Stomach (tissue), 9 donors: ENCODE results near the gene LRMDA. TPM values are rescaled to one million over a fixed set of nuclear protein-coding genes. Genes with fewer than 3 reads are reported as not detected.

Experiments used
- DNase-seq, 2 donors: peaks; one replicate each; pipeline versions ENCODE4 v3.0.0 to v3.0.0-alpha.2; 2013 to 2019
- H3K27ac ChIP-seq, 5 donors: fragments of 200-600 bp in 4 of 5; sonication (generic) in 4 of 5; one replicate each; pipeline ENCODE4 v1.5.1; 2013 to 2019; ENCODE audit warnings: mild to moderate bottlenecking in 1 of 5, moderate library complexity in 1 of 5
- H3K27me3 ChIP-seq, 3 donors: fragments of 200-600 bp; sonication (generic); one replicate each; pipeline ENCODE4 v1.5.1; 2017 to 2019; ENCODE audit warnings: mixed run types in 1 of 3
- H3K36me3 ChIP-seq, 4 donors: fragments of 200-600 bp; sonication (generic); 1 replicate in 3 of 4; 2 replicates in 1 of 4; pipeline ENCODE4 v1.5.1; 2016 to 2019
- H3K4me1 ChIP-seq, 4 donors: fragments of 200-600 bp; sonication (generic); one replicate each; pipeline ENCODE4 v1.5.1; 2016 to 2019
- H3K4me3 ChIP-seq, 4 donors: fragments of 200-600 bp; sonication (generic) in 3 of 4; one replicate each; pipeline ENCODE4 v1.5.1; 2016 to 2019; ENCODE audit warnings: mild to moderate bottlenecking in 1 of 4
- H3K9me3 ChIP-seq, 4 donors: fragments of 200-600 bp; sonication (generic); one replicate each; pipeline ENCODE4 v1.5.1; 2016 to 2019
- CTCF ChIP-seq, 7 experiments: fragments of 450-650 bp in 4 of 7; fragments of 200-600 bp in 3 of 7; sonication (generic) in 3 of 7; IDR thresholded peaks; one replicate each; pipeline ENCODE4 v1.5.1; 2016 to 2019; ENCODE audit warnings: antibody characterized with exemption in 7 of 7, control low read depth in 2 of 7, mild to moderate bottlenecking in 1 of 7
- EP300 ChIP-seq: sonication (generic); formaldehyde crosslinking; IDR thresholded peaks from one replicate; pipeline ENCODE4 v1.6.1; 2017; ENCODE audit warnings: antibody characterized with exemption
- POLR2A ChIP-seq, 4 donors: fragments of 450-650 bp; IDR thresholded peaks; one replicate each; pipeline ENCODE4 v1.6.1; 2016; ENCODE audit warnings: antibody characterized with exemption in 4 of 4, control low read depth in 2 of 4, mild to moderate bottlenecking in 1 of 4, moderate library complexity in 1 of 4
- POLR2AphosphoS5 ChIP-seq, 3 donors: sonication (generic); formaldehyde crosslinking; IDR thresholded peaks; one replicate each; pipeline ENCODE4 v1.6.1; 2016; ENCODE audit warnings: antibody characterized with exemption in 3 of 3
- WGBS, 5 donors: extraction: QIAGEN DNeasy Blood & Tissue Kit in 3 of 5; methylation state at CpG; one replicate each; pipeline versions ENCODE4 v1.1.5 to v1.1.7; 2013 to 2018; 5-methylcytosine and 5-hydroxymethylcytosine counted together
- intact Hi-C: fragments of 100-400 bp; cut with DNase I; formaldehyde crosslinking; loops from one replicate; pipeline ENCODE4 v1.15.1; 2023; ENCODE audit warnings: low total_unique reads
- polyA plus RNA-seq, 3 donors: library from polyadenylated mRNA; stranded (reverse); fragments of 200-250 nt; gene quantifications; one replicate each; pipeline ENCODE4 v1.2.3, GENCODE V29; 2013
- total RNA-seq, 5 donors: library from RNA; depleted of rRNA; stranded (reverse); fragments of >200 nt; gene quantifications; one replicate each; pipeline versions ENCODE4 v1.1.0 to v1.2.3, GENCODE V29; 2014 to 2016
- donor health status: healthy with polysubstance abuse.
- donor health status: Bipolar disorder and iron deficiency.
- donor health status: healthy.

The LRMDA gene
- total and polyA plus RNA-seq, 8 donors, result 1.3 to 30.2 (median 13.6) TPM; not detected in 1

GRCh38 chr10:76555067-76555670 lies 1123.7 kb downstream of the LRMDA start:
- TF ChIP-seq CTCF (IDR thresholded peaks at IDR 0.05) (no peak), POLR2A (IDR thresholded peaks at IDR 0.05) (no peak), EP300 (no peak), POLR2AphosphoS5 (IDR thresholded peaks at IDR 0.05) (no peak)
- 48 to 71% (median 55%) methylated on average over 2 of the region's 2 CpGs for WGBS, 5 donors
- Histone ChIP-seq H3K4me1 (peaks cover 15 to 44% (median 18%) of the 10 kb centered on the region in 4 donors), H3K9me3 (no peaks in the 10 kb centered on the region), H3K27ac (no peak overlapping the region), H3K27me3 (no peaks in the 10 kb centered on the region), H3K4me3 (no peak overlapping the region), H3K36me3 (no peaks in the 10 kb centered on the region)
- intact Hi-C loops, result no loop called here
- no peak for DNase-seq

- intact Hi-C loops, result no loop called here
- Histone ChIP-seq H3K4me1 (peaks cover 15 to 33% (median 18%) of the 10 kb centered on the region in 4 donors), H3K4me3 (no peak overlapping the region), H3K27ac (no peak overlapping the region), H3K27me3 (no peaks in the 10 kb centered on the region), H3K36me3 (no peaks in the 10 kb centered on the region), H3K9me3 (no peaks in the 10 kb centered on the region)
- no peak for TF ChIP-seq CTCF (IDR thresholded peaks at IDR 0.05)
- TF ChIP-seq POLR2A (IDR thresholded peaks at IDR 0.05), result no peak
- no peak for TF ChIP-seq POLR2AphosphoS5 (IDR thresholded peaks at IDR 0.05)
- TF ChIP-seq EP300, result no peak
- no peak for DNase-seq
- 83 to 94% (median 91%) methylated on average over 4 of the region's 4 CpGs for WGBS, 5 donors
These were observed 1125.9 kb downstream of the LRMDA start for GRCh38 chr10:76557366-76557765.

DNA sequence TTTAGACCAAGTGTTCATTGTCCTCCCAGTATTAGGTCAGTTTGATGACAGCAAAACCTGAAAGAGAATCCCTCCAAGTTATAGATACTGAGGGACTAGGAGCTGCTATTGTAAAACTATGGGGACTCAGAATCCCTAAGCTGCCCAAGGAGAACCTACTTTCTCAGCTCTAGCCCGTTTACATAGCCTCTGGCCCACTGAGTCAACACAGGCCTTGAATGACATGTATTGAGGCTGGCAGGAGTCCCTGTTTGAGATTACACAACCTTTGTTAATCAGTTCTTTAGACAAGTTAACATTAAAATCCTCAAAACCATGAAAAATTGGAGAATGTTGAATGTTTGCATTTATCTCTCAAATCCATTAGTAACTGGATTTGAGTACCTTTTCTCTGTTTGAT lies 1127.2 kb downstream of the LRMDA start:
- intact Hi-C loops, result no loop called here
- WGBS, 5 donors, result 13 to 42% (median 16%) methylated on average over 1 of the region's 1 CpG
- Histone ChIP-seq H3K36me3 (no peaks in the 10 kb centered on the region), H3K27me3 (no peaks in the 10 kb centered on the region), H3K27ac (peak overlapping the region in 4 of 5 donors; percentile 0 to 71 (median 34)), H3K4me3 (no peak overlapping the region), H3K4me1 (peaks cover 15 to 31% (median 18%) of the 10 kb centered on the region in 4 donors), H3K9me3 (no peaks in the 10 kb centered on the region)
- DNase-seq, result peak; percentile 62 to 64
- no peak for TF ChIP-seq CTCF (IDR thresholded peaks at IDR 0.05)
- no peak for TF ChIP-seq EP300
- TF ChIP-seq POLR2A (IDR thresholded peaks at IDR 0.05), result no peak
- TF ChIP-seq POLR2AphosphoS5 (IDR thresholded peaks at IDR 0.05), result no peak

GRCh38 chr10:76558996-76559891 lies 1127.8 kb downstream of the LRMDA start:
- Histone ChIP-seq H3K4me1 (peaks cover 15 to 31% (median 18%) of the 10 kb centered on the region in 4 donors), H3K27me3 (no peaks in the 10 kb centered on the region), H3K9me3 (no peaks in the 10 kb centered on the region), H3K4me3 (no peak overlapping the region), H3K27ac (peak overlapping the region in 3 of 5 donors; percentile 36 to 71 (median 43)), H3K36me3 (no peaks in the 10 kb centered on the region)
- WGBS, 5 donors, result 44 to 53% (median 51%) methylated on average over 3 of the region's 3 CpGs
- TF ChIP-seq POLR2A (IDR thresholded peaks at IDR 0.05) (no peak), CTCF (IDR thresholded peaks at IDR 0.05) (no peak), EP300 (no peak), POLR2AphosphoS5 (IDR thresholded peaks at IDR 0.05) (peak in 1 of 3 donors; percentile 38)
- no peak for DNase-seq
- intact Hi-C loops, result no loop called here
